SK-N-SH treated with all-trans-retinoic acid at 6 μM for 48 hours (cell line): Measurements from ENCODE around the gene LNX2.

Source experiments
- ATAC-seq: fragments of 200-7000 bp; cut with Tn5 transposase; 3 replicates; pipeline ENCODE4 v1.9.1; 2020; ENCODE audit warnings: mild to moderate bottlenecking, moderate library complexity
- BACH2 ChIP-seq: fragments of 250-450 bp; sonication (Bioruptor Pico); IDR thresholded peaks from 2 replicates; pipeline ENCODE4 v1.9.0; 2021; ENCODE audit warnings: mild to moderate bottlenecking, borderline replicate concordance
- CSDC2 ChIP-seq: fragments of 250-450 bp; sonication (Bioruptor Pico); IDR thresholded peaks from 2 replicates; pipeline ENCODE4 v1.5.0; 2020; ENCODE audit warnings: mild to moderate bottlenecking, moderate library complexity
- CSRNP3 ChIP-seq: fragments of 250-450 bp; sonication (Bioruptor Pico); IDR thresholded peaks from 2 replicates; pipeline ENCODE4 v1.5.1; 2021; ENCODE audit warnings: mild to moderate bottlenecking, moderate library complexity
- ESRRG ChIP-seq: fragments of 250-450 bp; sonication (Bioruptor Pico); IDR thresholded peaks from 2 replicates; pipeline ENCODE4 v1.6.1; 2021; ENCODE audit warnings: mild to moderate bottlenecking
- GLIS3 ChIP-seq: fragments of 250-450 bp; sonication (Bioruptor Pico); IDR thresholded peaks from 2 replicates; pipeline ENCODE4 v1.5.0; 2020; ENCODE audit warnings: mild to moderate bottlenecking, moderate library complexity
- ISL1 ChIP-seq: fragments of 250-450 bp; sonication (Bioruptor Pico); IDR thresholded peaks from 2 replicates; pipeline ENCODE4 v2.1.2; 2022; ENCODE audit warnings: mild to moderate bottlenecking, moderate library complexity
- OSR1 ChIP-seq: fragments of 250-450 bp; sonication (Bioruptor Pico); IDR thresholded peaks from 2 replicates; pipeline ENCODE4 v1.8.0; 2022; ENCODE audit warnings: moderate library complexity, mild to moderate bottlenecking, inconsistent platforms
- PPARA ChIP-seq: fragments of 250-450 bp; sonication (Bioruptor Pico); IDR thresholded peaks from 2 replicates; pipeline ENCODE4 v1.5.0; 2020; ENCODE audit warnings: mild to moderate bottlenecking, borderline replicate concordance
- RARB ChIP-seq: fragments of 250-450 bp; sonication (Bioruptor Pico); IDR thresholded peaks from 2 replicates; pipeline ENCODE4 v1.8.0; 2021; ENCODE audit warnings: mild to moderate bottlenecking, moderate library complexity
- SNAI2 ChIP-seq: fragments of 250-450 bp; sonication (Bioruptor Pico); IDR thresholded peaks from 2 replicates; pipeline ENCODE4 v1.5.0; 2020; ENCODE audit warnings: mild to moderate bottlenecking, moderate library complexity
- TCF4 ChIP-seq: fragments of 250-450 bp; sonication (Bioruptor Pico); IDR thresholded peaks from 2 replicates; pipeline ENCODE4 v1.8.0; 2021; ENCODE audit warnings: mild to moderate bottlenecking, moderate library complexity, borderline replicate concordance
- TOX ChIP-seq: fragments of 250-450 bp; sonication (Bioruptor Pico); IDR thresholded peaks from 2 replicates; pipeline ENCODE4 v1.8.0; 2021; ENCODE audit warnings: mild to moderate bottlenecking, moderate library complexity, borderline replicate concordance
- TSHZ2 ChIP-seq: fragments of 250-450 bp; sonication (Bioruptor Pico); IDR thresholded peaks from 2 replicates; pipeline ENCODE4 v1.5.0; 2020; ENCODE audit warnings: mild to moderate bottlenecking, moderate library complexity
- ZC3H10 ChIP-seq: fragments of 250-450 bp; sonication (Bioruptor Pico); IDR thresholded peaks from 2 replicates; pipeline ENCODE4 v1.5.1; 2021; ENCODE audit warnings: mild to moderate bottlenecking, moderate library complexity
- ZFP3 ChIP-seq: fragments of 250-450 bp; sonication (Bioruptor Pico); IDR thresholded peaks from 2 replicates; pipeline ENCODE4 v1.5.0; 2020; ENCODE audit warnings: mild to moderate bottlenecking, moderate library complexity
- ZFP30 ChIP-seq: fragments of 450-650 bp; formaldehyde crosslinking; IDR thresholded peaks from 2 replicates; pipeline ENCODE4 v1.5.0; 2022; ENCODE audit warnings: mild to moderate bottlenecking, moderate library complexity
- ZNF565 ChIP-seq: fragments of 450-650 bp; formaldehyde crosslinking; conservative IDR thresholded peaks from 2 replicates; pipeline ENCODE4 v1.5.0; 2020; ENCODE audit warnings: low read depth, mild to moderate bottlenecking, moderate library complexity
- ZNF8 ChIP-seq: fragments of 450-650 bp; formaldehyde crosslinking; IDR thresholded peaks from 2 replicates; pipeline ENCODE4 v1.5.0; 2020; ENCODE audit warnings: mild to moderate bottlenecking, moderate library complexity
- TF ChIP-seq, protein P1 (sequence below): fragments of 250-450 bp; sonication (Bioruptor Pico); IDR thresholded peaks from 2 replicates; pipeline ENCODE4 v1.8.0; 2021; ENCODE audit warnings: low read depth, mild to moderate bottlenecking, moderate library complexity, borderline replicate concordance
- TF ChIP-seq, protein P2 (sequence below): fragments of 250-450 bp; sonication (Bioruptor Pico); IDR thresholded peaks from 2 replicates; pipeline ENCODE4 v1.8.0; 2020; ENCODE audit warnings: mild to moderate bottlenecking, moderate library complexity, borderline replicate concordance
- TF ChIP-seq, protein P3 (sequence below): fragments of 250-450 bp; sonication (Bioruptor Pico); IDR thresholded peaks from 2 replicates; pipeline ENCODE4 v1.5.1; 2020; ENCODE audit warnings: low read depth, mild to moderate bottlenecking, moderate library complexity

LNX2 gene

GRCh38 chr13:27619093-27619727, 1.1 kb downstream of the LNX2 start:
- no peak for TF ChIP-seq RARB (CRISPR knock-in tag)
- TF ChIP-seq CSRNP3, result no peak
- no peak for TF ChIP-seq ZFP3
- TF ChIP-seq TSHZ2 (CRISPR knock-in tag), result no peak
- no peak for TF ChIP-seq ESRRG (CRISPR knock-in tag)
- TF ChIP-seq TOX (CRISPR knock-in tag), result no peak
- TF ChIP-seq, protein P1, sequence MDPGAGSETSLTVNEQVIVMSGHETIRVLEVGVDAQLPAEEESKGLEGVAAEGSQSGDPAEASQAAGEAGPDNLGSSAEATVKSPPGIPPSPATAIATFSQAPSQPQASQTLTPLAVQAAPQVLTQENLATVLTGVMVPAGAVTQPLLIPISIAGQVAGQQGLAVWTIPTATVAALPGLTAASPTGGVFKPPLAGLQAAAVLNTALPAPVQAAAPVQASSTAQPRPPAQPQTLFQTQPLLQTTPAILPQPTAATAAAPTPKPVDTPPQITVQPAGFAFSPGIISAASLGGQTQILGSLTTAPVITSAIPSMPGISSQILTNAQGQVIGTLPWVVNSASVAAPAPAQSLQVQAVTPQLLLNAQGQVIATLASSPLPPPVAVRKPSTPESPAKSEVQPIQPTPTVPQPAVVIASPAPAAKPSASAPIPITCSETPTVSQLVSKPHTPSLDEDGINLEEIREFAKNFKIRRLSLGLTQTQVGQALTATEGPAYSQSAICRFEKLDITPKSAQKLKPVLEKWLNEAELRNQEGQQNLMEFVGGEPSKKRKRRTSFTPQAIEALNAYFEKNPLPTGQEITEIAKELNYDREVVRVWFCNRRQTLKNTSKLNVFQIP (CRISPR knock-in tag), result no peak
- no peak for TF ChIP-seq ZNF565 (CRISPR knock-in tag)
- TF ChIP-seq, all 23 proteins: peak for 0
- no peak for ATAC-seq

DNA sequence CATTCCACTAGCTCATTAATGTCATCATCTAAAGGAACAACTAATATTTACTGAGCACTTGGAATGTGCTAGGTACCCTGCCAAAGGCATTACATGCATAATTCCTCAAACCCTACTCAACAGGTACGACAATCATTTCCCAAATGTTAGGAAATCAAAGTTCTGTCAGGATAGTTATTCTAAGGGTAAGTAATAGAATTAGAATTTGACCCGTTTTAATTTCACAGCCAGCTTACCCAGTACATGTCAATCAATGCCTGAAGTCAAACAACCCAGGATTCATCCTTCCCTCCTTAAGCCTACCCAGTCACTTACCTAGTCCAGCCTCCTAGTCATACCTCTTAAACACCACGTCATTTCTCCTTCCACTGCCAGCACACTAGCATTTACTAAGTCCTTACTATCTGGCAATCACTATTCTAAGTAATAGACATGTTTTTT, 2.4 kb downstream of the LNX2 start:
- TF ChIP-seq ZFP3, result no peak
- no peak for TF ChIP-seq ZNF8 (CRISPR knock-in tag)
- ATAC-seq, result no peak

GRCh38 chr13:27613628-27614027, 6.7 kb downstream of the LNX2 start:
- no peak for ATAC-seq
- TF ChIP-seq ZNF565 (CRISPR knock-in tag) (no peak), ISL1 (CRISPR knock-in tag) (no peak)

DNA sequence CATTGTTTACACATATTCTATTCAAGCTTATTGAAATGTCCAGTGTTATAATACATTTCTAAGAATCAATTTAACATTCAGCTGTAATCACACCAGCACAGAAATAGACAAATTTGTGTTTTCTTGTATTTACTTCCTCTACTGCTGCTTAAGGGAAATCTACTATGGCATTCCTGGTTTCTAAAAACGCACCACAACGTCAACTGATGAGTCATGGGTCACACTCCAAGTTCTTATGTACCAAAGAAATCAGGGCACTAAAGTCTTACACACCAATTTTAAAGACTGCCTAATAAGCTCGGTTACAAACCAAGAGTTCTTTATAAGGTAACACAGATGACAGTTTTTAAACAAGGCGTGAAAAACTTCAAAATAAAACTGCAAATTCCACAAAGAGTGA, 13.2 kb downstream of the LNX2 start:
- ATAC-seq, result peak; percentile 81

GRCh38 chr13:27605610-27606200, 14.6 kb downstream of the LNX2 start:
- TF ChIP-seq BACH2 (CRISPR knock-in tag) (no peak), OSR1 (no peak)
- ATAC-seq, result no peak

More for the DNA sequence above, 13.2 kb downstream of the LNX2 start:
- no peak for TF ChIP-seq TCF4 (CRISPR knock-in tag)
- no peak for TF ChIP-seq ZFP30 (CRISPR knock-in tag)
- TF ChIP-seq ESRRG (CRISPR knock-in tag), result no peak
- TF ChIP-seq, protein P2, sequence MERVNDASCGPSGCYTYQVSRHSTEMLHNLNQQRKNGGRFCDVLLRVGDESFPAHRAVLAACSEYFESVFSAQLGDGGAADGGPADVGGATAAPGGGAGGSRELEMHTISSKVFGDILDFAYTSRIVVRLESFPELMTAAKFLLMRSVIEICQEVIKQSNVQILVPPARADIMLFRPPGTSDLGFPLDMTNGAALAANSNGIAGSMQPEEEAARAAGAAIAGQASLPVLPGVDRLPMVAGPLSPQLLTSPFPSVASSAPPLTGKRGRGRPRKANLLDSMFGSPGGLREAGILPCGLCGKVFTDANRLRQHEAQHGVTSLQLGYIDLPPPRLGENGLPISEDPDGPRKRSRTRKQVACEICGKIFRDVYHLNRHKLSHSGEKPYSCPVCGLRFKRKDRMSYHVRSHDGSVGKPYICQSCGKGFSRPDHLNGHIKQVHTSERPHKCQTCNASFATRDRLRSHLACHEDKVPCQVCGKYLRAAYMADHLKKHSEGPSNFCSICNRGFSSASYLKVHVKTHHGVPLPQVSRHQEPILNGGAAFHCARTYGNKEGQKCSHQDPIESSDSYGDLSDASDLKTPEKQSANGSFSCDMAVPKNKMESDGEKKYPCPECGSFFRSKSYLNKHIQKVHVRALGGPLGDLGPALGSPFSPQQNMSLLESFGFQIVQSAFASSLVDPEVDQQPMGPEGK, result no peak

DNA sequence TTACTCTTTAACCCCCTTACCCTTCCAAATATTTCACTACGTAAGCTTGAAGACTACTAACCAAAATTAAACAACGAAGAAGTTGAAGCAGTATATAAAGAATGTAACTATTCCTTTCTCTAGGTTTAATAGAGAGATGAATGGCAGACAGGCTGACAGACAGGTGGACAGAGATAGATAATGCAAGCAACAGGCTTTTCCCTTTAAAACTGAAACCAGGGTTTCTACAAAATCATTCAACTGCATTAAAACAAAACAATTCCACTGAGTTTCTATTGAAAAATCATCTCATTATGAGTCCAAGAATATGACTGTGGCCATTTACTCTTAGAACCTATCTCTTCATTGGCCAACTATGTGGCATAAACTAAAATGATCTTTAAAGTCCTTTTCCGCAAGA, 15.2 kb downstream of the LNX2 start:
- no peak for ATAC-seq
- TF ChIP-seq ZC3H10 (CRISPR knock-in tag) (no peak), TCF4 (CRISPR knock-in tag) (no peak), ZFP3 (no peak), CSDC2 (CRISPR knock-in tag) (no peak), OSR1 (no peak), ZFP30 (CRISPR knock-in tag) (no peak), SNAI2 (no peak), PPARA (CRISPR knock-in tag) (no peak), GLIS3 (no peak)
- TF ChIP-seq, protein P3, sequence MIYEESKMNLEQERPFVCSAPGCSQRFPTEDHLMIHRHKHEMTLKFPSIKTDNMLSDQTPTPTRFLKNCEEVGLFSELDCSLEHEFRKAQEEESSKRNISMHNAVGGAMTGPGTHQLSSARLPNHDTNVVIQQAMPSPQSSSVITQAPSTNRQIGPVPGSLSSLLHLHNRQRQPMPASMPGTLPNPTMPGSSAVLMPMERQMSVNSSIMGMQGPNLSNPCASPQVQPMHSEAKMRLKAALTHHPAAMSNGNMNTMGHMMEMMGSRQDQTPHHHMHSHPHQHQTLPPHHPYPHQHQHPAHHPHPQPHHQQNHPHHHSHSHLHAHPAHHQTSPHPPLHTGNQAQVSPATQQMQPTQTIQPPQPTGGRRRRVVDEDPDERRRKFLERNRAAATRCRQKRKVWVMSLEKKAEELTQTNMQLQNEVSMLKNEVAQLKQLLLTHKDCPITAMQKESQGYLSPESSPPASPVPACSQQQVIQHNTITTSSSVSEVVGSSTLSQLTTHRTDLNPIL (CRISPR knock-in tag), result no peak
- TF ChIP-seq, protein P2, result no peak
